Activated CD8-positive, alpha-beta T cell treated with anti-CD3 and anti-CD28 coated beads for 36 hours (primary cell): Measurements from ENCODE around the gene MVD. TPM values are rescaled to one million over a fixed set of nuclear protein-coding genes. Genes with fewer than 3 reads are reported as not detected.

Experiments used
- ATAC-seq: fragments of 200-7000 bp; cut with Tn5 transposase; one replicate; pipeline ENCODE4 v1.10.0; 2021; ENCODE audit warnings: mild to moderate bottlenecking, moderate library complexity
- CTCF ChIA-PET: fragments of 350-600 bp; sonication (Branson Sonifier 250); formaldehyde crosslinking; loops from one replicate; lab custom pipeline; 2021; ENCODE audit warnings: antibody characterized with exemption; lab: Charles Lee
- POLR2A ChIA-PET: fragments of 350-600 bp; sonication (Branson Sonifier 250); formaldehyde crosslinking; loops from one replicate; lab custom pipeline; 2021; ENCODE audit warnings: antibody characterized with exemption; lab: Charles Lee
- DNase-seq: peaks from one replicate; pipeline ENCODE4 v3.0.0-alpha.2; 2020
- H3K27ac Mint-ChIP-seq: one replicate; pipeline ENCODE4 v1.8.0; 2021; ENCODE audit warnings: mild to moderate bottlenecking, mixed read lengths
- H3K27me3 Mint-ChIP-seq: one replicate; pipeline ENCODE4 v1.8.0; 2021; ENCODE audit warnings: mixed read lengths
- H3K36me3 Mint-ChIP-seq: one replicate; pipeline ENCODE4 v1.8.0; 2021; ENCODE audit warnings: low read depth, mixed read lengths
- H3K4me1 Mint-ChIP-seq: one replicate; pipeline ENCODE4 v1.8.0; 2021; ENCODE audit warnings: low read depth, mixed read lengths
- H3K4me3 Mint-ChIP-seq: one replicate; pipeline ENCODE4 v1.8.0; 2021; ENCODE audit warnings: mild to moderate bottlenecking, moderate library complexity, mixed read lengths
- H3K9me3 Mint-ChIP-seq: one replicate; pipeline ENCODE4 v1.8.0; 2021; ENCODE audit warnings: mixed read lengths
- CTCF ChIP-seq: fragments of 200-600 bp; IDR thresholded peaks from one replicate; pipeline ENCODE4 v1.8.0; 2022; ENCODE audit warnings: antibody characterized with exemption, mild to moderate bottlenecking
- intact Hi-C: fragments of 100-400 bp; cut with micrococcal nuclease; formaldehyde crosslinking; loops from one replicate; pipeline ENCODE4 v1.10.0; 2022
- total RNA-seq, 2 experiments: library from RNA; stranded (reverse); gene quantifications; one replicate each; pipeline ENCODE4 v1.2.3, GENCODE V29; 2021

Gene MVD
- total RNA-seq, 2 experiments from 2014 or later, result 83.1 to 89.9 TPM

GRCh38 chr16:88651989-88652761 is 10.7 kb downstream of the MVD start:
- DNase-seq, result no peak
- intact Hi-C loops, result no loop called here
- no peak for ATAC-seq
- CTCF ChIA-PET, result interaction anchor here (1.4 to 2.9 kb wide), 3 partner anchors 29 to 52 kb away, joined by 3 to 9 read pairs (median 3); no protein-coding TSS in a partner anchor
- peaks cover 21% of the 10 kb centered on the region for H3K36me3 Mint-ChIP-seq
- H3K27me3 Mint-ChIP-seq, result no peaks in the 10 kb centered on the region
- H3K9me3 Mint-ChIP-seq, result no peaks in the 10 kb centered on the region
- POLR2A ChIA-PET, result interaction anchor here (1.1 to 1.3 kb wide), 2 partner anchors 11 to 55 kb away, joined by 3 to 4 read pairs; partner anchors contain the start of gene MVD
- peak overlapping the region; percentile 95 for H3K27ac Mint-ChIP-seq
- H3K4me3 Mint-ChIP-seq, result peak overlapping the region; percentile 87
- peaks cover 10% of the 10 kb centered on the region for H3K4me1 Mint-ChIP-seq
- no peak for TF ChIP-seq CTCF

GRCh38 chr16:88651276-88651988 is 11.5 kb downstream of the MVD start:
- peak; percentile 92 for ATAC-seq
- Mint-ChIP-seq H3K36me3 (peaks cover 21% of the 10 kb centered on the region), H3K4me3 (peak overlapping the region; percentile 87), H3K27ac (peak overlapping the region; percentile 95), H3K4me1 (peaks cover 10% of the 10 kb centered on the region), H3K27me3 (no peaks in the 10 kb centered on the region), H3K9me3 (no peaks in the 10 kb centered on the region)
- no peak for TF ChIP-seq CTCF
- ChIA-PET POLR2A (interaction anchor here (0.8 to 5.5 kb wide), 5 partner anchors 11 to 130 kb away, joined by 3 to 28 read pairs (median 4); partner anchors contain the start of gene MVD), CTCF (interaction anchor here (1.4 to 2.9 kb wide), 3 partner anchors 30 to 52 kb away, joined by 3 to 9 read pairs (median 3); no protein-coding TSS in a partner anchor)
- intact Hi-C loops, result no loop called here
- DNase-seq, result peak; percentile 96

GRCh38 chr16:88650749-88651275 is 12.1 kb downstream of the MVD start, which contains the start of gene CYBA:
Gene CYBA, minus strand, starts transcription at chr16:88651053. Its CDS starts 40 bp downstream, at chr16:88651013.
- CTCF ChIA-PET, result interaction anchor here (1.5 kb wide), 1 partner anchor 53 kb away, joined by 3 read pairs; no protein-coding TSS in a partner anchor
- intact Hi-C loops, result no loop called here
- H3K27ac Mint-ChIP-seq, result peak within 1 kb of the TSS; percentile 95

More at GRCh38 chr16:88650749-88651275, 12.1 kb downstream of the MVD start, which contains the start of gene CYBA:
- POLR2A ChIA-PET, result interaction anchor here (0.7 to 5.5 kb wide), 6 partner anchors 12 to 131 kb away, joined by 3 to 28 read pairs (median 4); partner anchors contain the start of gene IL17C
- H3K4me3 Mint-ChIP-seq, result peak within 1 kb of the TSS; percentile 87
- ATAC-seq, result peak; percentile 86
- H3K4me1 Mint-ChIP-seq, result peaks cover 10% of the 10 kb centered on the region
- no peaks in the 10 kb centered on the region for H3K9me3 Mint-ChIP-seq
- no peaks in the 10 kb centered on the region for H3K27me3 Mint-ChIP-seq
- TF ChIP-seq CTCF, result no peak
- H3K36me3 Mint-ChIP-seq, result peaks cover 18% of the 10 kb centered on the region
- peak; percentile 92 for DNase-seq
